CD14-positive monocyte (primary cell): ENCODE measurements around the gene PODN. TPM values are rescaled to one million over a fixed set of nuclear protein-coding genes. Genes with fewer than 3 reads are reported as not detected.

Experiments
- DNase-seq, 3 donors: peaks; one replicate each; pipeline ENCODE4 v3.0.0-alpha.2; 2011 to 2022
- H2AFZ ChIP-seq: 2 replicates; pipeline ENCODE4 v1.6.0; 2012; ENCODE audit warnings: mild to moderate bottlenecking, low read depth, low read length, inconsistent platforms; ENCODE audit not compliant: insufficient read depth, poor library complexity, severe bottlenecking
- H3K27ac ChIP-seq, 2 donors: 1 replicate in 1 of 2; 2 replicates in 1 of 2; pipeline ENCODE4 v1.5.1; 2012 to 2013; ENCODE audit warnings: low read length in 2 of 2, control low read depth in 1 of 2, inconsistent platforms in 1 of 2, low read depth in 1 of 2, mild to moderate bottlenecking in 1 of 2
- H3K27me3 ChIP-seq, 2 donors: one replicate each; pipeline versions ENCODE4 v1.6.0 to v1.6.1; 2011 to 2013; ENCODE audit warnings: low read length in 2 of 2; ENCODE audit not compliant: control insufficient read depth in 2 of 2, insufficient read depth in 2 of 2
- H3K36me3 ChIP-seq, 2 donors: replicated peaks in 1 of 2; 1 replicate in 1 of 2; 2 replicates in 1 of 2; pipeline versions ENCODE4 v1.5.1 to v1.6.1; 2012 to 2013; ENCODE audit warnings: low read length in 2 of 2, control low read depth in 1 of 2, inconsistent platforms in 1 of 2, mild to moderate bottlenecking in 1 of 2; ENCODE audit not compliant: insufficient read depth in 2 of 2, control insufficient read depth in 1 of 2
- H3K4me1 ChIP-seq, 2 donors: 1 replicate in 1 of 2; 2 replicates in 1 of 2; pipeline versions ENCODE4 v1.5.1 to v1.6.1; 2012 to 2013; ENCODE audit warnings: low read length in 2 of 2, control low read depth in 1 of 2, inconsistent platforms in 1 of 2, mild to moderate bottlenecking in 1 of 2, moderate library complexity in 1 of 2; ENCODE audit not compliant: insufficient read depth in 2 of 2, control insufficient read depth in 1 of 2
- H3K4me2 ChIP-seq: replicated peaks from 2 replicates; pipeline ENCODE3; 2012; ENCODE audit warnings: low read length, moderate library complexity, mild to moderate bottlenecking; ENCODE audit not compliant: poor library complexity, severe bottlenecking; ENCODE audit errors: extremely low read depth
- H3K4me3 ChIP-seq, 3 experiments: fragments of 200-600 bp in 1 of 3; sonication (generic) in 1 of 3; replicated peaks in 1 of 3; 1 replicate in 2 of 3; 2 replicates in 1 of 3; pipeline ENCODE4 v1.5.1; 2011 to 2013; ENCODE audit warnings: low read length in 3 of 3, mild to moderate bottlenecking in 3 of 3, control low read depth in 2 of 3, low read depth in 2 of 3, inconsistent platforms in 1 of 3, moderate library complexity in 1 of 3
- H3K79me2 ChIP-seq: 2 replicates; pipeline ENCODE4 v1.6.0; 2012; ENCODE audit warnings: mild to moderate bottlenecking, control low read depth, inconsistent platforms, low read length, moderate library complexity; ENCODE audit not compliant: insufficient read depth
- H3K9ac ChIP-seq: 2 replicates; pipeline ENCODE4 v1.6.0; 2017; ENCODE audit warnings: low read length, mild to moderate bottlenecking; ENCODE audit not compliant: insufficient read depth, poor library complexity, severe bottlenecking
- H3K9me3 ChIP-seq, 2 donors: replicated peaks in 1 of 2; 1 replicate in 1 of 2; 2 replicates in 1 of 2; pipeline versions ENCODE4 v1.5.1 to v1.6.1; 2012 to 2013; ENCODE audit warnings: low read length in 2 of 2, control low read depth in 1 of 2; ENCODE audit not compliant: control insufficient read depth in 1 of 2, insufficient read depth in 1 of 2
- H4K20me1 ChIP-seq: 2 replicates; pipeline ENCODE4 v1.6.0; 2012; ENCODE audit warnings: mild to moderate bottlenecking, low read length, control low read depth, moderate library complexity; ENCODE audit not compliant: insufficient read depth
- H3K27ac Mint-ChIP-seq, 7 donors: one replicate each; pipeline ENCODE4 v1.8.0; 2020; ENCODE audit warnings: mild to moderate bottlenecking in 7 of 7, mixed read lengths in 7 of 7, moderate library complexity in 6 of 7, inconsistent platforms in 2 of 7
- H3K27me3 Mint-ChIP-seq, 3 donors: one replicate each; pipeline ENCODE4 v1.8.0; 2021 to 2022; ENCODE audit warnings: low read depth in 3 of 3, mild to moderate bottlenecking in 3 of 3, mixed read lengths in 3 of 3, moderate library complexity in 3 of 3, inconsistent platforms in 1 of 3
- H3K36me3 Mint-ChIP-seq, 2 donors: one replicate each; pipeline ENCODE4 v1.8.0; 2020; ENCODE audit warnings: mixed read lengths in 2 of 2, inconsistent platforms in 1 of 2, mild to moderate bottlenecking in 1 of 2
- H3K4me1 Mint-ChIP-seq: one replicate; pipeline ENCODE4 v1.8.0; 2020; ENCODE audit warnings: mild to moderate bottlenecking, mixed read lengths
- H3K4me3 Mint-ChIP-seq, 2 donors: one replicate each; pipeline ENCODE4 v1.8.0; 2020; ENCODE audit warnings: mild to moderate bottlenecking in 2 of 2, mixed read lengths in 2 of 2, moderate library complexity in 1 of 2
- H3K9me3 Mint-ChIP-seq, 7 donors: one replicate each; pipeline ENCODE4 v1.8.0; 2020 to 2022; ENCODE audit warnings: mixed read lengths in 7 of 7, mild to moderate bottlenecking in 6 of 7, moderate library complexity in 6 of 7, inconsistent platforms in 2 of 7
- WGBS: methylation state at CpG from one replicate; pipeline ENCODE4 v1.1.5; 2013; ENCODE audit warnings: missing lambda C conversion rate; ENCODE audit not compliant: insufficient coverage; 5-methylcytosine and 5-hydroxymethylcytosine counted together
- intact Hi-C, 2 donors: fragments of 100-400 bp; cut with micrococcal nuclease; formaldehyde crosslinking; loops; one replicate each; pipeline versions ENCODE4 v1.15.0 to v1.15.1; 2023
- polyA plus RNA-seq, 3 donors: library from polyadenylated mRNA; depleted of rRNA in 1 of 3; unstranded in 2 of 3; stranded (reverse) in 1 of 3; fragments of 300-500 nt in 2 of 3; fragments of >200 nt in 1 of 3; fragmentation: Illumina TruSeq in 2 of 3; gene quantifications; 1 replicate in 2 of 3; 2 replicates in 1 of 3; pipeline ENCODE4 v1.2.3, GENCODE V29; 2012 to 2021
- TF ChIP-seq, protein P1 (sequence below): fragments of 200-600 bp; IDR thresholded peaks from one replicate; pipeline ENCODE4 v1.8.0; 2022; ENCODE audit warnings: antibody characterized with exemption, mild to moderate bottlenecking

PODN gene
- polyA plus RNA-seq, 3 donors, result not detected

DNA sequence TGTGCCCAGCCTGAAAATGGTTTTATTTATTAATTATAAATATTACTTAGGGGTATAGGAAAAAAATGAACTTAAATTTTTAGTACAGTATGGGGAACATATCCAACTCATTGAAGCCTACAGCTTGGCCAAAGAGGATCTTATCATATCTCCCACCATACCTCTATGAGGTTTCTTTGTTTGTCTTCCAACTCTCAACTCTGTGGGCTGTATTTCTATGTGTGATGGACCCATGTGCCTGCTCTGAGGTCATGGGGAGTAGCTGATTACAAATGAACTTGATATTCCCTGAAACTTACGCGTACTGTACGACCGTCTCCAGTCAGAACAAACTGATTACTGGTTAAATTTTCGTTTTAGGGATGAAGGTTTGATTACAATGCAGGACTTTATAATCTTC lies 41.4 kb upstream of the PODN start:
- H3K4me2 ChIP-seq, result no peak overlapping the region
- no peak overlapping the region for H3K27ac Mint-ChIP-seq
- H3K79me2 ChIP-seq, result peaks cover 87% of the 10 kb centered on the region
- H3K36me3 ChIP-seq, result peaks cover 0 to 5% of the 10 kb centered on the region in 2 donors
- WGBS, result no CpG with 5 or more reads among the region's 5 CpGs
- intact Hi-C loops, result no loop called here
- TF ChIP-seq, protein P1, sequence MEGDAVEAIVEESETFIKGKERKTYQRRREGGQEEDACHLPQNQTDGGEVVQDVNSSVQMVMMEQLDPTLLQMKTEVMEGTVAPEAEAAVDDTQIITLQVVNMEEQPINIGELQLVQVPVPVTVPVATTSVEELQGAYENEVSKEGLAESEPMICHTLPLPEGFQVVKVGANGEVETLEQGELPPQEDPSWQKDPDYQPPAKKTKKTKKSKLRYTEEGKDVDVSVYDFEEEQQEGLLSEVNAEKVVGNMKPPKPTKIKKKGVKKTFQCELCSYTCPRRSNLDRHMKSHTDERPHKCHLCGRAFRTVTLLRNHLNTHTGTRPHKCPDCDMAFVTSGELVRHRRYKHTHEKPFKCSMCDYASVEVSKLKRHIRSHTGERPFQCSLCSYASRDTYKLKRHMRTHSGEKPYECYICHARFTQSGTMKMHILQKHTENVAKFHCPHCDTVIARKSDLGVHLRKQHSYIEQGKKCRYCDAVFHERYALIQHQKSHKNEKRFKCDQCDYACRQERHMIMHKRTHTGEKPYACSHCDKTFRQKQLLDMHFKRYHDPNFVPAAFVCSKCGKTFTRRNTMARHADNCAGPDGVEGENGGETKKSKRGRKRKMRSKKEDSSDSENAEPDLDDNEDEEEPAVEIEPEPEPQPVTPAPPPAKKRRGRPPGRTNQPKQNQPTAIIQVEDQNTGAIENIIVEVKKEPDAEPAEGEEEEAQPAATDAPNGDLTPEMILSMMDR, result no peak
- no peak overlapping the region for H3K4me3 ChIP-seq
- H3K4me3 Mint-ChIP-seq, result no peak overlapping the region
- H3K9me3 ChIP-seq, result no peaks in the 10 kb centered on the region
- no peaks in the 10 kb centered on the region for H3K27me3 Mint-ChIP-seq
- H3K9me3 Mint-ChIP-seq, result no peaks in the 10 kb centered on the region
- H3K27me3 ChIP-seq, result no peaks in the 10 kb centered on the region
- peaks cover 15 to 20% of the 10 kb centered on the region in 2 donors for H3K36me3 Mint-ChIP-seq
- H2AFZ ChIP-seq, result no peak overlapping the region
- no peak for DNase-seq
- H3K4me1 Mint-ChIP-seq, result peaks cover 19% of the 10 kb centered on the region
- H3K27ac ChIP-seq, result no peak overlapping the region
- H3K9ac ChIP-seq, result no peak overlapping the region
- peaks cover 15% of the 10 kb centered on the region for H4K20me1 ChIP-seq
- H3K4me1 ChIP-seq, result peaks cover 4 to 12% of the 10 kb centered on the region in 2 donors

DNA sequence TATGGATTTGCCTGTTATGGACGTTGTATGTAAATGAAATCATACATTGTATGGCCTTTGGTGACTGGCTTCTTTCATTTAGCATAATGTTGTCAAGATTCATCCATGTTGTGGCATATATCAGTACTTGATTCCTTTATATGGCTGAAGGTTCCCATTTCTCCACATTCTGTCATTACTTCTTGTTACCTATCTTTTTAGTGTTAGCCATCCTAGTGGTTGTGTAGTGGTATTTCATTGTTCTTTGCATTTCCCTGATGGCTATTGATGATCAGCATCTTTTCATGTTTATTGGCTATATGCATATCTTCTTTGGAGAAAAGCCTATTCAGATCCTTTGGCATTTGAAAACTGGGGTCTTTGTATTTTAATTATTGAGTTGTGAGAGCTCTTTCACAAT lies 39.8 kb upstream of the PODN start:
- Histone ChIP-seq H3K27ac (no peak overlapping the region), H3K27me3 (no peaks in the 10 kb centered on the region), H2AFZ (no peak overlapping the region), H3K79me2 (peaks cover 79% of the 10 kb centered on the region), H4K20me1 (peaks cover 25% of the 10 kb centered on the region), H3K4me3 (no peak overlapping the region), H3K4me2 (no peak overlapping the region), H3K9ac (no peak overlapping the region), H3K36me3 (peaks cover 0 to 15% of the 10 kb centered on the region in 2 donors), H3K9me3 (no peaks in the 10 kb centered on the region), H3K4me1 (no peaks in the 10 kb centered on the region)
- intact Hi-C loops, result no loop called here
- no peak for DNase-seq
- TF ChIP-seq, protein P1, result no peak
- peaks cover 9 to 12% of the 10 kb centered on the region in 2 donors for H3K36me3 Mint-ChIP-seq
- WGBS, result no CpG with 5 or more reads among the region's 1 CpG
- peaks cover 6% of the 10 kb centered on the region for H3K4me1 Mint-ChIP-seq
- H3K27ac Mint-ChIP-seq, result no peak overlapping the region
- H3K4me3 Mint-ChIP-seq, result no peak overlapping the region
- no peaks in the 10 kb centered on the region for H3K9me3 Mint-ChIP-seq
- no peaks in the 10 kb centered on the region for H3K27me3 Mint-ChIP-seq
